HepG2 (cell line): ENCODE results near the gene TTLL1. TPM values are rescaled to one million over a fixed set of nuclear protein-coding genes. Genes with fewer than 3 reads are reported as not detected.

Experiments used
- AKAP8 ChIP-seq: sonication (generic); formaldehyde crosslinking; IDR thresholded peaks from 2 replicates; pipeline ENCODE4 v1.5.1; 2020; ENCODE audit warnings: mild to moderate bottlenecking, missing genetic modification reagents
- ATF5 ChIP-seq: sonication (generic); formaldehyde crosslinking; IDR thresholded peaks from 2 replicates; pipeline ENCODE4 v1.4.0; 2020; ENCODE audit warnings: mild to moderate bottlenecking, low read depth, missing genetic modification reagents
- DMTF1 ChIP-seq: sonication (generic); formaldehyde crosslinking; IDR thresholded peaks from 2 replicates; pipeline ENCODE4 v1.4.0; 2020; ENCODE audit warnings: mild to moderate bottlenecking, missing genetic modification reagents
- GTF3A ChIP-seq: sonication (generic); formaldehyde crosslinking; conservative IDR thresholded peaks from 2 replicates; pipeline ENCODE4 v1.4.0; 2020; ENCODE audit warnings: mild to moderate bottlenecking, missing genetic modification reagents
- HCFC1 ChIP-seq: fragments of 150-350 bp; IDR thresholded peaks from 2 replicates; pipeline ENCODE4 v1.6.1; 2014; ENCODE audit warnings: low read depth, low read length
- KDM6A ChIP-seq: IDR thresholded peaks from 2 replicates; pipeline ENCODE4 v1.6.1; 2016; ENCODE audit warnings: low read depth
- NFYC ChIP-seq: IDR thresholded peaks from 2 replicates; pipeline ENCODE4 v1.6.1; 2016; ENCODE audit warnings: missing genetic modification reagents, missing compliant biosample characterization
- NR2F2 ChIP-seq: IDR thresholded peaks from 2 replicates; pipeline ENCODE4 v1.6.1; 2012; ENCODE audit warnings: low read depth, inconsistent platforms, borderline replicate concordance
- RNF2 ChIP-seq: fragments of 450-650 bp; conservative IDR thresholded peaks from 2 replicates; pipeline ENCODE4 v1.6.1; 2016; ENCODE audit warnings: low read depth
- RXRB ChIP-seq: IDR thresholded peaks from 2 replicates; pipeline ENCODE4 v1.6.1; 2016; ENCODE audit warnings: borderline replicate concordance, missing genetic modification reagents, missing compliant biosample characterization
- TEAD3 ChIP-seq: optimal IDR thresholded peaks from 2 replicates; pipeline ENCODE3; 2016; ENCODE audit warnings: borderline replicate concordance
- TEF ChIP-seq: sonication (generic); formaldehyde crosslinking; IDR thresholded peaks from 2 replicates; pipeline ENCODE4 v1.5.0; 2020; ENCODE audit warnings: missing genetic modification reagents
- TOPORS ChIP-seq: sonication (generic); formaldehyde crosslinking; IDR thresholded peaks from 2 replicates; pipeline ENCODE4 v1.8.0; 2023; ENCODE audit warnings: mild to moderate bottlenecking, missing genetic modification reagents
- ZFP1 ChIP-seq: IDR thresholded peaks from 2 replicates; pipeline ENCODE4 v1.6.1; 2016
- ZNF230 ChIP-seq: sonication (generic); formaldehyde crosslinking; IDR thresholded peaks from 2 replicates; pipeline ENCODE4 v1.4.0; 2020; ENCODE audit warnings: mild to moderate bottlenecking, missing genetic modification reagents
- ZNF235 ChIP-seq: sonication (generic); formaldehyde crosslinking; IDR thresholded peaks from 2 replicates; pipeline ENCODE4 v1.8.1; 2023; ENCODE audit warnings: mild to moderate bottlenecking, missing genetic modification reagents, borderline replicate concordance
- ZNF598 ChIP-seq: sonication (generic); formaldehyde crosslinking; IDR thresholded peaks from 2 replicates; pipeline ENCODE4 v1.5.1; 2020; ENCODE audit warnings: mild to moderate bottlenecking, missing genetic modification reagents, borderline replicate concordance
- ZNF615 ChIP-seq: sonication (generic); formaldehyde crosslinking; IDR thresholded peaks from 2 replicates; pipeline ENCODE4 v1.5.0; 2020; ENCODE audit warnings: mild to moderate bottlenecking, missing genetic modification reagents, borderline replicate concordance
- ZNF672 ChIP-seq: sonication (generic); formaldehyde crosslinking; IDR thresholded peaks from 2 replicates; pipeline ENCODE4 v1.8.1; 2022; ENCODE audit warnings: missing genetic modification reagents
- ZNF775 ChIP-seq: sonication (generic); formaldehyde crosslinking; IDR thresholded peaks from 2 replicates; pipeline ENCODE4 v1.4.0; 2020; ENCODE audit warnings: missing genetic modification reagents, mild to moderate bottlenecking, moderate library complexity, borderline replicate concordance
- ZNF790 ChIP-seq: sonication (generic); formaldehyde crosslinking; IDR thresholded peaks from 2 replicates; pipeline ENCODE4 v1.8.0; 2022; ENCODE audit warnings: missing genetic modification reagents, mild to moderate bottlenecking, borderline replicate concordance
- ZSCAN31 ChIP-seq: sonication (generic); formaldehyde crosslinking; IDR thresholded peaks from 2 replicates; pipeline ENCODE4 v1.5.0; 2020; ENCODE audit warnings: low read depth, mild to moderate bottlenecking, missing genetic modification reagents
- polyA plus RNA-seq, 8 experiments: library from polyadenylated mRNA; depleted of rRNA in 3 of 8; stranded (reverse) in 7 of 8; unstranded in 1 of 8; fragments of >200 nt; fragmentation: Illumina TruSeq in 4 of 8; extraction: Trizol in 4 of 8; gene quantifications; 2 replicates each; pipeline versions ENCODE4 v1.2.1 to v1.2.3, GENCODE V29; 2011 to 2016; ENCODE audit warnings: low read depth in 4 of 8, missing spikeins in 1 of 8, mixed read lengths in 1 of 8; ENCODE audit not compliant: insufficient read depth in 1 of 8
- total RNA-seq, 5 experiments: library from RNA; depleted of rRNA; stranded (reverse); fragments of >200 nt; fragmentation: Illumina TruSeq; extraction: Trizol; gene quantifications; 2 replicates each; pipeline ENCODE4 v1.2.3, GENCODE V29; 2016; ENCODE audit warnings: low read depth in 1 of 5
- TF ChIP-seq, protein P1 (sequence below): sonication (generic); formaldehyde crosslinking; IDR thresholded peaks from 2 replicates; pipeline ENCODE4 v1.5.0; 2020; ENCODE audit warnings: mild to moderate bottlenecking, missing genetic modification reagents
- TF ChIP-seq, protein P2 (sequence below): sonication (generic); formaldehyde crosslinking; IDR thresholded peaks from 2 replicates; pipeline ENCODE4 v1.4.0; 2020; ENCODE audit warnings: missing genetic modification reagents
- TF ChIP-seq, protein P3 (sequence below): IDR thresholded peaks from 2 replicates; pipeline ENCODE4 v1.6.1; 2018; ENCODE audit warnings: missing genetic modification reagents

Gene TTLL1
- total and polyA plus RNA-seq, 2 of the 13 experiments (the other 11 are each of a cell fraction or from before 2014, with no cell fraction given), result 1.6 to 5.3 TPM

DNA sequence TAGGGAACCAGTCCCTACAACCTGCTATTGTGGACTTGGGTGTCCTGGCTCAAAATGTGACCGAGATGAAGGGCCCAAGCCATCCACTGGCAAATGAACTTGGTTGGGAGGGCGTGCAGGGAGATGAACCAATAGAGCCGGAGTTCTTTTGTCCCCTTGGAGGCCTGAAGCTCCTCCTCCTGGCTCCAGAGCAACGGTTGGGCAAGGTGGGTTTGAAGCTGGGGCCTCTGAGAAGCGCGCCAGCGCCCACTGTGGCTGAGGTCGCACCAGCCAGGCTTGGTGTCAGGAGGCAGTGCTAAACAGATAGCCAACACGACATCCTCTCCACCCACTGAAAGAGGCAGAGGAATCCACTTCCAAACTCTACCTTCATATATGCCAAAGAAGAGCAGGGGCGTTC lies 38.2 kb downstream of the TTLL1 start (continued):
- TF ChIP-seq ZNF230 (CRISPR knock-in tag), result no peak
- TF ChIP-seq ZSCAN31 (CRISPR knock-in tag), result no peak
- TF ChIP-seq NFYC, result peak; percentile 52; the same call in 1 of the 2 replicates
- no peak for TF ChIP-seq TEF (CRISPR knock-in tag)
- TF ChIP-seq ZNF672 (CRISPR knock-in tag), result no peak
- TF ChIP-seq KDM6A (CRISPR knock-in tag), result no peak
- TF ChIP-seq ZNF615, result no peak
- no peak for TF ChIP-seq ZNF790 (CRISPR knock-in tag)
- TF ChIP-seq GTF3A (CRISPR knock-in tag), result no peak
- no peak for TF ChIP-seq AKAP8 (CRISPR knock-in tag)
- TF ChIP-seq, protein P1, sequence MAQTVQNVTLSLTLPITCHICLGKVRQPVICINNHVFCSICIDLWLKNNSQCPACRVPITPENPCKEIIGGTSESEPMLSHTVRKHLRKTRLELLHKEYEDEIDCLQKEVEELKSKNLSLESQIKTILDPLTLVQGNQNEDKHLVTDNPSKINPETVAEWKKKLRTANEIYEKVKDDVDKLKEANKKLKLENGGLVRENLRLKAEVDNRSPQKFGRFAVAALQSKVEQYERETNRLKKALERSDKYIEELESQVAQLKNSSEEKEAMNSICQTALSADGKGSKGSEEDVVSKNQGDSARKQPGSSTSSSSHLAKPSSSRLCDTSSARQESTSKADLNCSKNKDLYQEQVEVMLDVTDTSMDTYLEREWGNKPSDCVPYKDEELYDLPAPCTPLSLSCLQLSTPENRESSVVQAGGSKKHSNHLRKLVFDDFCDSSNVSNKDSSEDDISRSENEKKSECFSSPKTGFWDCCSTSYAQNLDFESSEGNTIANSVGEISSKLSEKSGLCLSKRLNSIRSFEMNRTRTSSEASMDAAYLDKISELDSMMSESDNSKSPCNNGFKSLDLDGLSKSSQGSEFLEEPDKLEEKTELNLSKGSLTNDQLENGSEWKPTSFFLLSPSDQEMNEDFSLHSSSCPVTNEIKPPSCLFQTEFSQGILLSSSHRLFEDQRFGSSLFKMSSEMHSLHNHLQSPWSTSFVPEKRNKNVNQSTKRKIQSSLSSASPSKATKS (CRISPR knock-in tag), result no peak
- TF ChIP-seq ZNF775 (CRISPR knock-in tag), result no peak
- TF ChIP-seq, protein P2, sequence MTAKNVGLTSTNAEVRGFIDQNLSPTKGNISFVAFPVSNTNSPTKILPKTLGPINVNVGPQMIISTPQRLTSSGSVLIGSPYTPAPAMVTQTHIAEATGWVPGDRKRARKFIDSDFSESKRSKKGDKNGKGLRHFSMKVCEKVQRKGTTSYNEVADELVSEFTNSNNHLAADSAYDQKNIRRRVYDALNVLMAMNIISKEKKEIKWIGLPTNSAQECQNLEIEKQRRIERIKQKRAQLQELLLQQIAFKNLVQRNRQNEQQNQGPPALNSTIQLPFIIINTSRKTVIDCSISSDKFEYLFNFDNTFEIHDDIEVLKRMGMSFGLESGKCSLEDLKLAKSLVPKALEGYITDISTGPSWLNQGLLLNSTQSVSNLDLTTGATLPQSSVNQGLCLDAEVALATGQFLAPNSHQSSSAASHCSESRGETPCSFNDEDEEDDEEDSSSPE, result no peak
- no peak for TF ChIP-seq ATF5 (CRISPR knock-in tag)
- TF ChIP-seq, protein P3, sequence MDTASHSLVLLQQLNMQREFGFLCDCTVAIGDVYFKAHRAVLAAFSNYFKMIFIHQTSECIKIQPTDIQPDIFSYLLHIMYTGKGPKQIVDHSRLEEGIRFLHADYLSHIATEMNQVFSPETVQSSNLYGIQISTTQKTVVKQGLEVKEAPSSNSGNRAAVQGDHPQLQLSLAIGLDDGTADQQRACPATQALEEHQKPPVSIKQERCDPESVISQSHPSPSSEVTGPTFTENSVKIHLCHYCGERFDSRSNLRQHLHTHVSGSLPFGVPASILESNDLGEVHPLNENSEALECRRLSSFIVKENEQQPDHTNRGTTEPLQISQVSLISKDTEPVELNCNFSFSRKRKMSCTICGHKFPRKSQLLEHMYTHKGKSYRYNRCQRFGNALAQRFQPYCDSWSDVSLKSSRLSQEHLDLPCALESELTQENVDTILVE (CRISPR knock-in tag), result no peak
- TF ChIP-seq RNF2, result no peak
- no peak for TF ChIP-seq RXRB
- no peak for TF ChIP-seq ZNF598 (CRISPR knock-in tag)
- TF ChIP-seq NR2F2, result no peak
- no peak for TF ChIP-seq ZFP1 (CRISPR knock-in tag)
- no peak for TF ChIP-seq TEAD3 (CRISPR knock-in tag)
- no peak for TF ChIP-seq ZNF235 (CRISPR knock-in tag)
- TF ChIP-seq TOPORS (CRISPR knock-in tag), result no peak
- TF ChIP-seq DMTF1, result no peak
- no peak for TF ChIP-seq HCFC1
